ENCODE results near the gene NELFB. TPM values are rescaled to one million over a fixed set of nuclear protein-coding genes. Genes with fewer than 3 reads are reported as not detected.
A peak's percentile ranks its signal among the peaks of the same experiment; 100 is the strongest.

The NELFB gene
- total RNA-seq, 1 experiment from 2014 or later: 40.5 TPM

GRCh38 chr9:137213160-137214060, 41.7 kb upstream of the NELFB start:
- H3K4me3 Mint-ChIP-seq (ENCODE audit: unreplicated experiment): no peak overlapping the region
- POLR2A ChIA-PET: interaction anchor here (0.8 kb wide), 1 partner anchor 114 kb away, joined by 3 read pairs; no protein-coding TSS in a partner anchor
- peaks cover 29% of the 10 kb centered on the region for H3K36me3 Mint-ChIP-seq (ENCODE audit: insufficient read depth, unreplicated experiment)
- peak; percentile 26 for TF ChIP-seq CTCF (IDR thresholded peaks at IDR 0.05; ENCODE audit: unreplicated experiment)
- no peak for DNase-seq (ENCODE audit: unreplicated experiment)
- H3K9me3 Mint-ChIP-seq (ENCODE audit: unreplicated experiment): no peaks in the 10 kb centered on the region
- BruUV-seq (replicated peaks): no TSS peak
- intact Hi-C loops (cut with micrococcal nuclease): no loop called here
- no peak overlapping the region for H3K27ac Mint-ChIP-seq (ENCODE audit: low read depth, unreplicated experiment)
- peaks cover 5% of the 10 kb centered on the region for H3K4me1 Mint-ChIP-seq (ENCODE audit: insufficient read depth, unreplicated experiment)
- CTCF ChIA-PET: no interaction called here
- no peaks in the 10 kb centered on the region for H3K27me3 Mint-ChIP-seq (ENCODE audit: insufficient read depth, unreplicated experiment)

DNA sequence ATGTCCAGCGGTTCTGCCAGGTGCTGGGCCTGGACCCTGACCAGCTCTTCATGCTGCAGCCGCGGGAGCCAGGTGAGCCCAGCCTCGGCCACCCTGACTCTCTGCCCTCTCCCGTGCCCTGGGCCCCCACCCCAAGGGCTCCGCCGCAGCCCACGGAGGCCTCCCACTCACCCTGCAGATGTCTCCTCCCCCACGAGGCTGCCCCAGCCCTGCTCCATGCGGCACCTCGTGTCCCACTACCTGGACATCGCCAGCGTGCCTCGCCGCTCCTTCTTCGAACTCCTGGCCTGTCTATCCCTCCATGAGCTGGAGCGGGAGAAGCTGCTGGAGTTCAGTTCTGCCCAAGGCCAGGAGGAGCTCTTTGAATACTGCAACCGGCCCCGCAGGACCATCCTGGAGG, 40.5 kb upstream of the NELFB start:
- Mint-ChIP-seq H3K27ac (ENCODE audit: low read depth, unreplicated experiment) (no peak overlapping the region), H3K27me3 (ENCODE audit: insufficient read depth, unreplicated experiment) (no peaks in the 10 kb centered on the region), H3K4me1 (ENCODE audit: insufficient read depth, unreplicated experiment) (peaks cover 5% of the 10 kb centered on the region), H3K36me3 (ENCODE audit: insufficient read depth, unreplicated experiment) (peaks cover 17% of the 10 kb centered on the region), H3K4me3 (ENCODE audit: unreplicated experiment) (no peak overlapping the region), H3K9me3 (ENCODE audit: unreplicated experiment) (no peaks in the 10 kb centered on the region)
- ChIA-PET CTCF (interaction anchor here (0.6 kb wide), 1 partner anchor 185 kb away, joined by 3 read pairs; no protein-coding TSS in a partner anchor), POLR2A (interaction anchor here (1.2 to 3.8 kb wide), 2 partner anchors 9 kb away, joined by 3 to 38 read pairs; partner anchors contain the start of genes NDOR1 and TMEM203)
- BruUV-seq (replicated peaks): no TSS peak
- intact Hi-C loops (cut with micrococcal nuclease): no loop called here
- no peak for DNase-seq (ENCODE audit: unreplicated experiment)
- TF ChIP-seq CTCF (IDR thresholded peaks at IDR 0.05; ENCODE audit: unreplicated experiment): no peak

DNA sequence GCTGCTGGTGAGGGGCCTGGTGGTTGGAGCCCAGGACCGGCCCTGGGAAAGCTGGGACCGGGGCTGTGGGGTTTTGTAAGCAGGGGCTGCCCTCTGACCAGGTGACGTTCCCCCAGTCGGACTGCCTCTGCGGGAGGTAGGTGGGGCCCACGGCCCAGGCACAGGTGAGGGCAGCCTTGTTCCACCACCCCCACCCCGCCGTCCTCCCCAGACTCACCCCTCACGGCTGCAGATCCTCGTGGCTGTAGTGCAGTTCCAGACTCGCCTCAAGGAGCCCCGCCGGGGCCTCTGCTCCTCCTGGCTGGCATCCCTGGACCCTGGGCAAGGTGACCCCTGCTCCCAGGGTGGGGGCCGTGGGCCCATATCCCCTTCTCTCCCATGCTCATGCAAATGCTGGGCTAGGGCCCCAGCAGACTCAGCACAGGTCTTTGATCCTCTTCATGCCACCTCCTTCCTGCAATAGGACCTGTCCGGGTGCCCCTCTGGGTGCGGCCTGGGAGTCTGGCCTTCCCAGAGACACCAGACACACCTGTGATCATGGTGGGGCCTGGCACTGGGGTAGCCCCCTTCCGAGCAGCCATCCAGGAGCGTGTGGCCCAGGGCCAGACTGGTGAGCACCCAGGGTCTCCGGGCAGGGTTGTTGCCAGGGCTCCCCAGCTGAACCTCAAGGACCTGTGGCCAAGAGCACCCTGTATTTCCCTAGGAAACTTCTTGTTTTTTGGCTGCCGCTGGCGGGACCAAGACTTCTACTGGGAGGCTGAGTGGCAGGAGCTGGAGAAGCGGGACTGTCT, 39.7 kb upstream of the NELFB start:
- ChIA-PET POLR2A (interaction anchor here (0.7 to 3.8 kb wide), 4 partner anchors 8 to 27 kb away, joined by 3 to 38 read pairs (median 4); partner anchors contain the start of genes NDOR1, RNF224, SSNA1 and TMEM203), CTCF (interaction anchor here (1.2 kb wide), 1 partner anchor 12 kb away, joined by 3 read pairs; no protein-coding TSS in a partner anchor)
- Mint-ChIP-seq H3K36me3 (ENCODE audit: insufficient read depth, unreplicated experiment) (peaks cover 12% of the 10 kb centered on the region), H3K4me1 (ENCODE audit: insufficient read depth, unreplicated experiment) (peaks cover 5% of the 10 kb centered on the region), H3K4me3 (ENCODE audit: unreplicated experiment) (no peak overlapping the region), H3K27ac (ENCODE audit: low read depth, unreplicated experiment) (no peak overlapping the region), H3K9me3 (ENCODE audit: unreplicated experiment) (no peaks in the 10 kb centered on the region), H3K27me3 (ENCODE audit: insufficient read depth, unreplicated experiment) (no peaks in the 10 kb centered on the region)
- no peak for DNase-seq (ENCODE audit: unreplicated experiment)
- TF ChIP-seq CTCF (IDR thresholded peaks at IDR 0.05; ENCODE audit: unreplicated experiment): no peak
- intact Hi-C loops (cut with micrococcal nuclease): no loop called here
- BruUV-seq (replicated peaks): TSS peak; percentile 9
